Neural progenitor cell (in vitro differentiated cells): ENCODE measurements around the gene LPIN1.

Source experiments
- CTCF ChIP-seq: fragments of 200-600 bp; sonication (generic); IDR thresholded peaks from 2 replicates; pipeline ENCODE4 v1.5.1; 2017; ENCODE audit warnings: antibody characterized with exemption, mild to moderate bottlenecking
- EZH2 ChIP-seq: fragments of 200-600 bp; sonication (generic); IDR thresholded peaks from 2 replicates; pipeline ENCODE4 v1.6.1; 2017; ENCODE audit warnings: antibody characterized with exemption, mild to moderate bottlenecking, moderate library complexity
- EZH2phosphoT487 ChIP-seq: fragments of 200-600 bp; sonication (generic); IDR thresholded peaks from 2 replicates; pipeline ENCODE4 v1.6.1; 2017; ENCODE audit warnings: antibody characterized with exemption

GRCh38 chr2:11872247-11872947, 126.0 kb downstream of the LPIN1 start:
- TF ChIP-seq CTCF (no peak), EZH2 (no peak), EZH2phosphoT487 (no peak)
